Suppressor macrophage treated with lipopolysaccharide for 4 hours (primary cell): Measurements from ENCODE around the gene TPTE.
"Not testable (repeated sequence)": the region's sequence is repeated elsewhere in the genome, so short reads cannot be mapped to it uniquely, and the experiment has no call there.

ENCODE experiments used
- DNase-seq: peaks from one replicate; pipeline ENCODE4 v3.0.0-alpha.2; 2020

Gene TPTE

DNA sequence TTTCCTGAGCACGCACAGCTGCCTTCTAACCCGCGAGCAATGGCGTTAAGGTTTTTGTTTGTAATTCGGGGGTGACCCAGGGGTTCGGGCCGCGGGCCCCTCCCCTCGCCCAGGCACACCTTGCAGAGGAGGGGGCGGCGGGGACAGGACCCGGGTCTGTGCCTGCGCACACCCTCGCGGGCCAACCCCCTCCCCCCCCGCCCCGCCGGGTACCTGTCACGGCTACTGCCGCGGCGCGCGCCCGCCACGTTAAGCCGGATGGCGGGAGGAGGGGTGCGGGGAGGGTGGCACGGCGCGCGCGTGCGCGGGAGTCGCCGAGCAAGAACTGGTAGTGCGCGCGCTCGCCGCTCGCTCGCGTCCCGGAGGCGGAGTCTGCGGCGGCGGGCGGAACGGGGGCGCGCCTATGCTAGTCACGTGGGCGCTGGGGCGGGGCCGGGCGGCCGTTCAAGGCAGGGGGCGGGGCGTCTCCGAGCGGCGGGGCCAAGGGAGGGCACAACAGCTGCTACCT is at the start of gene TPTE:
Gene TPTE, plus strand, starts transcription at position 493 of the 508 bp plus-strand sequence. CDS start 17,141 bp downstream, outside the sequence.
- no peak for DNase-seq

DNA sequence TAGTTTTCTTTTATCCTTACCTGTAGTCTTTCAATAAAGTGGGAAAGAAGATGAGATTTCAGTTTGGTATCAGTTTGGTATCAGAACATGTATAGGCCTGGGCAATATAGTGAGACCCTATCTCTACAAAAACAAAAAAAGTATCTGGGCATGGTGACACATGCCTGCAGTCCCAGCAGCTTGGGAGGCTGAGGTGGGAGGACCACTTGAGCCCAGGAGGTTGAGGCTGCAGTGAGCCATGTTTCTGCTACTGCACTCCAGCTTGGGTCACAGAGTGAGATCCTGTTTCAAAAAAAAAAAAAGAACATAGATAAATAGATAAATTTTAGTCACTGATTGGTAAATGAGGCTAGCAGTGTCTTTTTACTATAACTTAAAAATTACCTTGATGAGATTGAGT is 49.4 kb upstream of the TPTE start:
- DNase-seq, result not testable (repeated sequence)

DNA sequence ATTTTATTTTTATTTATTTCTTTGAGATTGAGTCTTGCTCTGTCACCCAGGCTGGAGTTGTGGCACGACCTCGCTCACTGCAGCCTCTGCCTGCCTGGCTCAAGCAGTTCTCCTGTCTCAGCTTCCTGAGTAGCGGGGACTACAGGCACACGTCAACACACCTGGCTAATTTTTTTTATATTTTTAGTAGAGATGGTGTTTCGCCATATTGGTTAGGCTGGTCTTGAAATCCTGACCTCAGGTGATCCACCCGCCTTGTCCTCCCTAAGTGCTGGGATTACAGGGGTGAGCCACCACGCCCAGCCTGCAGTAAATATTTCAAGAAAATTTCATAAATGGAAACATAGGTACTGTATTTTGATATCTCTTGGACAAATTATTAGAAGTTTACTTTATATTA is 43.6 kb upstream of the TPTE start:
- DNase-seq, result not testable (repeated sequence)

DNA sequence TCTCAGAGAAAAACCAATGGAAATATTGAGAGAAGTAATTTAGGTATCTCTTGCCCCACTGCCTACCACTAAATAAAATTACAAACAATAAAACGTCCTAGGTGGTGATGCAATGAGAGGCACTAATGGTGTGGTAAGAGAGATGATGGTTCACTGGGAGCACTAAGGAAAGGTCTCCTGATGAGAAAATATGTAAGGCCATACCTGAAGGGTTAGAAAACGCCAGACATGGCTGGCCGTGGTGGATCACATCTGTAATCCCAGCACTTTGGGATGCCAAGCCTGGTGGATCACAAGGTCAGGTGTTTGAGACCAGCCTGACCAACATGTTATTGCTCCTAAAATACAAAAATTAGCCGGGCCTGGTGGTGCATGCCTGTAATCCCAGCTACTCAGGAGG is 41.5 kb upstream of the TPTE start:
- not testable (repeated sequence) for DNase-seq

DNA sequence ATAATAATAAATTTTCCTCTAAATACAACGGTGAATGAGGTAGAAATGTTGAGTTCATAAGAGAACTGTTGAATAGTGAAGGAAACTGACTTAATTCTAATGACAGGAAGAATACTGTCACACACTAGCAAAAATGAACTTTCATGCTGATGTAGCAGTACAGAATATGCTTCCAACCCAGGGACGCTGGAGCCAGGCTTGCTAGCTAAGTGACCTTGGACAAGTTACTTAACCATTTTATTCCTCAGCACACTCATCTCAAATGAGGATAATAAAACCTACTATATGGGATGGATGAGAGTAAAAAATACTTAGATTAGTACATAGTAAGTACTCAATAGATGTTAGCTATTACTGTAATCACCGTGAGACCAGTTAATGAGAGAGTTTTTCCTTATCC is 36.5 kb upstream of the TPTE start:
- not testable (repeated sequence) for DNase-seq

DNA sequence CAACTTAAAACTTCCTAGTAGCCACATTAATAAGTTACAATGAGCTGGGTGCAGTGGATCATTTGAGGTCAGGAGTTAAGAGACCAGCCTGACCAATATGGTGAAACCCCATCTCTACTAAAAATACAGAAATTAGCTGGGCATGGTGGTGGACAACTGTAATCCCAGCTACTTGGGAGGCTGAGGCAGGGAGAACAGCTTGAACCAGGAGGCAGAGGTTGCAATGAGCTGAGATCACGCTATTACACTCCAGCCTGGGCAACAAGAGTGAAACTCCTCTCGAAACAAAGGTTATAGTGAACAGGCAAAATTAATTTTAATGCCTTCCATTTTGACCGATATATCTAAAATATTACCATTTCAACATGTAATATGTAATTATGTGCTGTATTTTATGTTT is 30.9 kb upstream of the TPTE start:
- not testable (repeated sequence) for DNase-seq

DNA sequence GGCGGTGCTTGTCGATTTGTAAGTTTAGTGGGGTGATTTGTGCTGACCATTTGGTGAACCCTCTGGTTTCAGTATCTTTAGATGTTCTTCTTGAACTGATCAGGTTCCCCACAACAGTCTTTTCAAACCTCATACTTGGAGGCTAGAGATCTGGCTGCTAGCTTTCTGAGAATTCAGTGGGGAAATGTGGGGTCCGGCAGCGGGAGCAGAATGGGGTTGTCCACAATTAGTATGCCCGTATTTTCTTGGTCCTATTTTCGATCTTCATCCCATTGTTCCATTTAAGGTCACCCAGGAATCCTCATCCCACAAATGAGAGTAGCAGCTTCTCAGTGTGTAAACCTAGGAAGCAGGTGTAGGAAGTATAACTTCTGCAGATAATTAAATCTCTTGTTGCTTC is 10.3 kb upstream of the TPTE start:
- DNase-seq, result no peak

DNA sequence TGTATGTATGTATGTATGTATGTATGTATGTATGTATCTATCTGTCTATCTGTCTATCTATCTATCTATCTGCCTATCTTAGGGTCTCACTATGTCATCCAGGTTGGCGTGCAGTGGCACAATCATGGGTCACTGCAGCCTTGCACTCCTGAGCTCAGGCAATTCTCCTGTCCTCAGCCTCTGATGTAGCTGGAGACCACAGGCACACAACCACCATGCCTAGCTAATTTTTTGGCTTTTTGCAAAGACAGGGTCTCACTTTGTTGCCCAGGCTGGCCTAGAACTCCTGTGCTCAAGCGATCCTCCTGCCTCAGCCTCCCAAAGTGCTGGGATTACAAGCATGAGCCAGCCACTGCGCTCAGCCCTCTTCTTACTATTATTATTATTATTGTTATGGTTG is 4.5 kb upstream of the TPTE start:
- DNase-seq, result not testable (repeated sequence)

DNA sequence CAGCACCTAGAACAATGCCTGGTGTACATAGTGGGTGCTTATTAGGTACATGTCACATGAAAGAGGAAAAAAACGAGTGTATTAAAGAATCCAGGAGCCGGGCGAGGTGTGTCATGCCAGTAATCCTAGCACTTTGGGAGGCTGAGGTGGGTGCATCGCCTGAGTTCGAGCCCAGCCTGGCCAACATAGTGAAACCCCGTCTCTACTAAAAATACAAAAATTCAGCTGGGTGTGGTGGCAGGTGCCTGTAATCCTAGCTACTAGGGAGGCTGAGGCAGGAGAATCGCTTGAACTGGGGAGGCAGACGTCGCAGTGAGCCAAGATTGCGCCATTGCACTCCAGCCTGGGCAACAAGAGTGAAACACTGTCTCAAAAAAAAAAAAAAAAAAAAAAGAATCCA is 3.5 kb upstream of the TPTE start:
- DNase-seq, result not testable (repeated sequence)

DNA sequence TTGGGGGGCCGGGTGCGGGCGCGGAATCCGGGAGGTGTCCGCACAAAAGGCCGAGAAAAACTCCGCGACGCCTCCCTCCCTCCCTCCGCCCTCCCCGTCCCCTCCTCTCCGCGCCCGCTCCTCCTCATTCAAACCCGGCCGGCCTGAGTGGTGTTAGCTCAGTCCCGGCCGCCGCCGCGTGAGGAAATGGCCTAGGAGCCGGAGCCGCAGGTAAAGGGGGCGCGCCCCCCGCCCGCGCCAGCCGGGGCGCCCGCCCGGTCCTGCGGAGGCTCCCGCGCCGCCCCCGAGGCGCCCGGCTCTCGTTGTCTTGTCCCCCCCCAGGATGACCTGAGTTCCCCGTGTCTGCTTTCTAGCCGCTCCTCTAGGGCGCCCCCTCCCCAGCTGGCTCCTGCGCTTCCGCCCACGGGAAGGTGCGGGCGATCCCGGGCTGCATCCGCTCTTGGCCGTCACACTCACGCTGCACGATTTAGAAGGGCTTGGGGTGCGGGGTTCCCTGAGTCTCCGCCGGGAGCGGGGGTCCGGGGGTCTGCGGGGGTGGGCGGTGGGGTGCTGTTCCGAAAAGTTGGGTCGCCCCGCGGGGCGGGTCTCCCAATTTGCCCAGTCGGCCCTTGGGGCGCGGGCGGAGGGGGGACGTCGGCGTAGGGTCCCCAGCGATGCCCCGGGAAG is 585 bp downstream of the TPTE start:
- not testable (repeated sequence) for DNase-seq

DNA sequence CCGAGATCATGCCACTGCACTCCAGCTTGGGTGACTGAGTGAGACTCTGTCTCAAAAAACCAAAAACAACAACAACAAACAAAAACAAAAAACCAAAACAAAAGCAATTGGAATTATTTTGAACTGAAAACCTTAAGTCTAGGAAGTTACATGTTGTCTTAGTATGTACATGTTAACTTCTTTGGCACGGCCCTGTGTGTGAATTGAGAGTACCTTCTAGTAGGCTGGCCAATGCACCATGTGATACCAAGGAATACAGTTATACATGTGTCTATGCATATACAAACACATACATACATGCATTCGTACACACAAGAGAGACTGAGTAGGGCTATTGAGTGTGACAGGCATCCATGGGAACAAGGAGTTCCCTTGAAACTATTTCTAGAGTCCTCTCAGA is 18.6 kb downstream of the TPTE start:
- no peak for DNase-seq

DNA sequence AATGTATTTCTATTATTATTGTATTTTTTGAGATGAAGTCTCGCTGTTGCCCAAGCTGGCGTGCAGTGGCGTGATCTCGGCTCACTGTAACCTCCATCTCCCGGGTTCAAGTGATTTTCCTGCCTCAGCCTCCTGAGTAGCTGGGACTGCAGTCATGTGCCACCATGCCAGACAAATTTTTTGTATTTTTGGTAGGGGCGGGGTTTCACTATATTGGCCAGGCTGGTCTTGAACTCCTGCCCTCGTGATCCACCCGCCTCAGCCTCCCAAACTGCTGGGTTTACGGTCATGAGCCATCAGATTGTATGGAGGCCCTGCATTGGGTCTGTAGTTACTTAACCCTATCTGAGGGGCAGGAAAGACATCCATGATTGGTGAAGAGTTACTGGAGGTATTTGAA is 23.0 kb downstream of the TPTE start:
- not testable (repeated sequence) for DNase-seq

DNA sequence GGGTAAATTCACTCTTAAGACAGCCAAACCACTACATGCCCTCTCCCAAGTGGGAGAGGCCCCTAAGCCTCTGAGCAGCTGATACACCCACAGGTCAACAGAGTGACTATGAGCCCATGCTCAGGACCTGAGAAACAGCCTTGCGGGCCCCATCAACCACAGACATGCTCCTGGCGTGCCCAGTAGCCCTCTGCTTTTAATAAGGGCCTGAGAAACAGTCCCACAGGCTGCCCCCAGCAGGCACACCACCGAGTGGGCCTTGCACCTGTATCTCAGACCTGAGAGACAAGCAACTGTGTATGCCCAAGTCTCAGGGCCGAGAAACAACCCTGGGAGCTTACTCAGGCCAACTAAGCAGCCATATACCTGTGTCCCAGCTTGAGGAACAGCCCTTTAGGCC is 26.5 kb downstream of the TPTE start:
- DNase-seq, result not testable (repeated sequence)

DNA sequence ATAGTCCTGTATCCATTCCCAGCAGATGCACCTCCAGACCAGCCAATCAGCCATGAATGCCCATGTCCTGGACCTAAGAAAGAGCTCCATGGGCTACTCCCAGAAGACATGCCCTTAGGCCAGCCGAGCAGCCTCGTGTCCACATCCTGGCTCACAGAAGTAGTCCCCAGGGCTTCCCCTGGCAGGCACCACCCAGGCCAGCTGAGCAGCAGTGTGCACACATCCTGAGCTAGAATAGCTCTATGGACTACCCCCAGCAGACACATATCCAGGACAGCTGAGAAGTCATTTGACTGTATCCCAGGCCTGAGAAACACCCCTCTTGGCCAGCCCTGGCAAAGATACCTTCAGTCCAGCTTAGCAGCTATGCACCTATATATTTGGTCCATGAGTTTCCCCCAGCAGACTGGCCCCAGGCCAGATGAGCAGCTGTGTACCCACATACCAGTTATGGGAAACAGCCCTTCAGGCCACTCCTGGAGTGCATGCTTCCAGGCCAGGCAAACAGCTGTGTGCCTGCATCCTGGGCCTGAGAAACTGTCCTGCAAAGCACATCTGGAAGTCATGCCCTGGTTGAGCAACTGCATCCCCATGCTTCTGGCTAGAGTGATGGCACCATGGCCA is 27.1 kb downstream of the TPTE start:
- DNase-seq, result not testable (repeated sequence)

DNA sequence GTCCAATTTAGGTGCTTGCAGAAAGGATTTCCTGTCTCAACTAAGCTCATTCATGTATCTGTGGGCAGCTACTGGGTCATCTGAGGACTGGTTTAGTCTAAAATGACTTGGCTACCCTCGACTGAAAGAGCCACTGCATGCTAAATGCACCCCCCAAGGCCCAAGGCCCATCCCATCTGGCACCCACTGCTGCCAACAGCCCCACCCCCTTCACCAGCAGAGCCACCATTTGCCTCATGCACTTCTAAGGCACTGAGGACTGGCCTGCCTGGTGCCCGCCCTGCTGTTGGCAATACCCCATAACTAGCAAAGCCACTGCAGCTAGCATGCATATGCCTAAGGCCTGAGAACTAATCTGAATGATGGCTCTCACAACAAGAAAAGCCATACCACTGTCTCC is 49.4 kb downstream of the TPTE start:
- DNase-seq, result not testable (repeated sequence)

DNA sequence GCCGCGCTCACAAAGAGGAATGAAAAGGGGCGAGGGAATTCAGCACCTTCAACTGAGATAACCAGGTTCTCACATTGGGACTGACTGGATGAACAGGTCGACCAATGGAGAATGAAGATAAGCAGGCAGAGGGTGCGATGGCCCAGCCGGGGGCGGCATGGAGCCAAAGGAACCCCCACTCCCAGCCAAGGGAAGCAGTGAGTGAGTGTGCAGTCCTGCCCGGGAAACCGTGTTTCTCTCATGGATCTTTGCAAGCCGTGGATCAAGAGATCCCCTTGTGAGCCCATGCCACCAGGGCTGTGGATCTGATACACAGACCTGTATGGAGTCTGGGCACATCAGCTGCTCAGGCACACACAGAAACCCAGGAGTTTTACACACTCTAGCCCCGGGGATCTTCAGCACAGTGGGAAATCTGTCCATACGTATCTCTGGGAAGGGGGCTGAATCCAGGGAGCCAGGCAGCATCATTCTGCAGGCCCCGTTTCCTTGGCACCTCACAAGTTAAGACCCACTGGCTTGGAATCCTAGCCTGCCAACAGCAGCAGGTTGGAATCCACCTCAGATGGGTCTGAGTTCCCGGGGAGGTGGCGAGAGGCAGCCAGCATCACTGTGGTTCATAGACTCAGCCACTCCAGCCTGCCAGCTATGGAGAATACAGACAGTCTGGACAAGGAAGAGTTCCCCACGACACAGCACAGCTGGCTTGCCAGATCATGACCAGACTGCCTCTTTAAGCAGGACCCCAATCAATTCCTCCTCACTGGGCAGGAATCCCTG is 53.3 kb downstream of the TPTE start:
- DNase-seq, result not testable (repeated sequence)

DNA sequence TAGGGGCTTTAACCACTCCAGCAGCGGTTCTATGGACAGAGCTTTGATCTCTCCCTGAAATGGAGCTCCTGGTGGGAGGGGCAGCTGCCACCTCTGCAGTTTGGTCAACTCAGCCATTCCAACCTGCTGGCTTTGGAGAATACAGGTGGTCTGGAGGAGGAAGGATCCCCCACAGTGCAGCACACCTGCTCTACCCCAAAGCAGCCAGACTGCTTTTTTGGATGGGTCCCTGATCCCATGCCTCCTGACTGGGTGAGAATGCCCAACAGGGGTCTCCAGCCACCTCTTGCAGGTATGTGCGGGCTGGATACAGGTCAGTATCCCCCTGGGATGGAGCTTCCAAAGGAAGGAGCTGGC is 53.9 kb downstream of the TPTE start:
- DNase-seq, result no peak

DNA sequence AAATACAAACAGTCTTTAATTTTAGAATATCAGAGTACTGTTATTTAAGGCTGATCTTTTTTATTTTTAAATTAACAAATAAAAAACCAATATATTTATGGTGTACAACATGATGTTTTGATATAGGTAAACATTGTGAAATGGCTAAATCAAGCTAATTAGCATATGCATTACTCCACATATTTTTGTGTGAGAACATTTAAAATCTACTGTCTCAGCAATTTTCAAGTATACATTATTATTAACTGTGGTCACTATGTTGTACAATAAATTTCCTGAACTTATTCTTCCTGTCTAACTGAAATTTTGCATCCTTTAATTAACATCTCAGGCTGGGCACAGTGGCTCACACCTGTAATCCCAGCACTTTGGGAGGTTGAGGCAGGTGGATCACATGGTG is 57.5 kb downstream of the TPTE start:
- not testable (repeated sequence) for DNase-seq

DNA sequence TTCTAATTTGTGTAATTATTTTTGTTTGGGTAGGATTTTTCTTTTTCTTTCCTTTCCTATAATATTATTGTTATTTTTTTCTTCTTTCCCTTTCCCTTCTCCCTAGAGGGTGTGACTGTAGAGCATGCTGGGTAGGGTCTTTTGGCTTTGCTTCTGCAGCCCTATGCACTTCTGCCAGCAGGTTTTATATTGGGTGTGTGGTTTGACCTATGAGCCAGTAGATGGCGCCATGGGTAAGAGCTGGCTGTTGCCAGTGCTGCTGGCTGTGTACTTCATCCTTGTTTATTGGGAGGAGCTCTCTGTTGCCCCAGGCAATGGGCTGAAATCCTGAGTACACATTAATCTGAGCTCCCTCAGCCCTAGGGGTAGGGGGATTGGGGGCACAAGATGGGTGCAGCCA is 67.7 kb downstream of the TPTE start:
- not testable (repeated sequence) for DNase-seq

DNA sequence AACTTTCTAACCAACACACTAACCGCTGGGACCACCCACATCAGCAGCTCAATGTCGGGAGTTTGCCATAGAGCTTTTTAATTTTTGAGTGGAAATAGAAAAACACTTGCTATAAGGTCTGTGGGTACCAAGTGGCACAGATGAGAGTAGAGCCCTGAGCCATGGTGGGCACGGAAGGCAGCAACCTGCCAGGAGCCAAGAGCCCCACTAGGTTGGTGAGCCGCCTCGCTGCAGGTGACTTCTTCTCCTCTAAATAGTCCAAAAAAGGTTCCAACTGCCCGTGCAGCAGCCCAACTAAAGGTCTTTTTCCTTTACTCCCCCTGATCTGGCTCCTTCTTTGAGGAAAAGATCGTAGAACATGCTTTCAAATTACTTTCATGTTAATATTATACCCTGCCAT is 85.7 kb downstream of the TPTE start:
- DNase-seq, result not testable (repeated sequence)

DNA sequence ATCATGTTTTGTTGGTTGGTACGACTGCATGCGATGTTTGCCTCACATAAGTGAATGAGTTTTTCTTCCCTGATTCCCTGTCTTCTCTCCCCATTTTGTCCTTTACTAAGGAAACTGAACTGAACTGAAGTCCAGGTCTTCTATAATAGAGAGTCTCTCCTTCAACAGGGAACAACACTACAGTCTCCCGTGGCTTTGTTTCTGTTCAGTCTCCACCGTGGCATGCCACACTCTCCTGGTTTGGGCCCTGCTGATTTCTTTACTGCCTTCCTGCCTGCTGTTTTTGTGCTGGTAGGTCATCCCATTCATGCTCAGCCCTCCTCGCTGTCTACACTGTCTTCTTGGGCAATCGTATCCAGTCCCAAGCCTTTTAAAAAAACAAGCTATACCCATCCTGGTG is 92.9 kb downstream of the TPTE start:
- not testable (repeated sequence) for DNase-seq

DNA sequence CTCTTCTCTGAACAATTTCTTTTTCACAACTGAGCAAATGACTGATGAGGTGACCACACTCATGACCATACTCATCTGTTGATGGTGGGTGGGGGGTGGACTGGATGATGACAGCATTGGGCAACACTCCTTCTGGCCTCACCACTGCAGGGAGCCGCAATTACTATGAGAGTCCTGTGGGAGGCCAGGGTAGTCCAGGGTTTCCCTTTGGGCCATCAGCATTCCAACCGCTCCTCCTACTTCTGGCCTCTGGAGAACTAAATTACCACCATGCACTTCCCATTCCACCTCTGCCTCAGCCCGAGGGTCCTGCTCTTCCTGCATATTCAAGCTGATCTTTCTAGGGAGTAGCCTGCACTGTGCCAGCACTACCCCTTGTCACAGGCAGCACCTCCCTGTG is 94.7 kb downstream of the TPTE start:
- not testable (repeated sequence) for DNase-seq

DNA sequence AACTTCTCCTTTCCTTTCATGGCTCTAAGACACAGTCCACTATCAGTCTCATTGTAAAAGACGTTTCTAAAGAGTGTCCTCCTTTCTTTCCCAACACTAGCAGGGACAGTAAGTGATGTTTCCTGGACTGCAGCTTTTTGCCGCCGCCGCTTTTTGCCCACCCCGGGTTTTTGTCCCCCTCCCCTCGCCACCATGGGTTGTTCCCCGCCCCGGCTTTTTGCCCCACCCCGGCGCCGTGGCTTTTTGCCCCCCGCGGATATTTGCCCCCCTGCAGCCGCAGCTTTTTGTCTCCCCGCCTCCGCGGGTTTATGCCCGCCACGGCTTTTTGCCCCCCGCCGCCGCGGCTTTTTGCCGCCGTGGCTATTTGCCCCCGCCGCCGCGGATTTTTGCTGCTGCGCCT is 95.2 kb downstream of the TPTE start:
- DNase-seq, result no peak
